Measurements from ENCODE around the gene RARRES1.
A peak's percentile ranks its signal among the peaks of the same experiment; 100 is the strongest.

The RARRES1 gene

GRCh38 chr3:158731938-158732855 is at the start of gene RARRES1:
Gene RARRES1, minus strand, starts transcription at chr3:158732457. Its CDS starts 42 bp downstream, at chr3:158732415.
- peak; percentile 56 for DNase-seq

GRCh38 chr3:158781849-158782248 is 49.6 kb upstream of the RARRES1 start:
- no peak for DNase-seq

- no peak for DNase-seq
These were observed 48.9 kb upstream of the RARRES1 start for GRCh38 chr3:158781191-158781590.

- DNase-seq: no peak
These were observed 48.5 kb upstream of the RARRES1 start for GRCh38 chr3:158780766-158781165.

GRCh38 chr3:158777161-158777873 is 45.1 kb upstream of the RARRES1 start:
- DNase-seq: no peak

GRCh38 chr3:158776531-158776930 is 44.3 kb upstream of the RARRES1 start:
- no peak for DNase-seq

- no peak for DNase-seq
These were observed 43.5 kb upstream of the RARRES1 start for GRCh38 chr3:158775426-158776410.

- DNase-seq: no peak
These were observed 42.7 kb upstream of the RARRES1 start for GRCh38 chr3:158774965-158775364.

- no peak for DNase-seq
These were observed 41.9 kb upstream of the RARRES1 start for GRCh38 chr3:158773845-158774830.

GRCh38 chr3:158773166-158773565 is 40.9 kb upstream of the RARRES1 start:
- no peak for DNase-seq

GRCh38 chr3:158771982-158772381 is 39.7 kb upstream of the RARRES1 start:
- DNase-seq: no peak

GRCh38 chr3:158771577-158771976 is 39.3 kb upstream of the RARRES1 start:
- no peak for DNase-seq

- no peak for DNase-seq
These were observed 38.6 kb upstream of the RARRES1 start for GRCh38 chr3:158770741-158771350.

- peak; percentile 18 for DNase-seq
These were observed 37.9 kb upstream of the RARRES1 start for GRCh38 chr3:158769952-158770740.

- no peak for DNase-seq
These were observed 37.3 kb upstream of the RARRES1 start for GRCh38 chr3:158769549-158769948.

GRCh38 chr3:158768881-158769543 is 36.8 kb upstream of the RARRES1 start:
- no peak for DNase-seq

- no peak for DNase-seq
These were observed 36.1 kb upstream of the RARRES1 start for GRCh38 chr3:158768361-158768787.

- no peak for DNase-seq
These were observed 34.1 kb upstream of the RARRES1 start for GRCh38 chr3:158766364-158766763.

- no peak for DNase-seq
These were observed 33.4 kb upstream of the RARRES1 start for GRCh38 chr3:158765518-158766205.

Measured in NCI-H2171 treated with DMSO at 0.1 percent for 48 hours (cell line).